ENCODE results near the gene THSD4. TPM values are rescaled to one million over a fixed set of nuclear protein-coding genes. Genes with fewer than 3 reads are reported as not detected.

The THSD4 gene
- total and polyA plus RNA-seq, 9 of the 15 experiments (the other 6 are each of a cell fraction or from before 2014, with no cell fraction given), result 0.04 TPM; not detected in 5

DNA sequence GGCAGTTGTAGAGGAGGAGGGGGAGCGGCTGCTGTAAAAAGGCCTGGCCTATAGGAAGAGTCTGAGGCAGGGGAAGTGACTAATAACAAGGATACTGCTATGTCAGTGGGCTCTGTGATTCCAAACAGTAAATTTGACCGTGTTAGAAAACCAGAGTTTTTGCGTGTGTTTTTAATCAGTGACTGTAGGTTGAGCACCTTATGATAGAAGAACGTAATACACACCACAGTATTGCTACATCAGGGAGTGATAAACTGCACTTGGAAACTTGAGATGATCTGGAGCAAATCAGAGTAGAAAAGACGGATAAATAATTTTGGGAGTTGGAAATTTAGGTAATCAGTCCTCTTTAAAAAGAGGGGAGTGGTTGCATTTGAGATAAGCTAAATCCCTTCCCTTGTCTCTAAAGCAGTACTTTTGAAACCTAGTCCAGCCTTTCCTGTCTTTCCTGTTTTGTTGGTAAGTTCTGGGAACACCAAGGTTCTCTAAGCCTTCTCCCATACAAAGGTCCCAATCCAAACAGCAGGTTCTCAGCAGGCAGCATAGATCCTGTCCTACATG, 564.6 kb downstream of the THSD4 start:
- H2AFZ ChIP-seq (ENCODE audit: low read depth, low read length), result no peak overlapping the region
- in situ Hi-C loops (cut with MboI), result no loop called here
- no peak for FAIRE-seq

DNA sequence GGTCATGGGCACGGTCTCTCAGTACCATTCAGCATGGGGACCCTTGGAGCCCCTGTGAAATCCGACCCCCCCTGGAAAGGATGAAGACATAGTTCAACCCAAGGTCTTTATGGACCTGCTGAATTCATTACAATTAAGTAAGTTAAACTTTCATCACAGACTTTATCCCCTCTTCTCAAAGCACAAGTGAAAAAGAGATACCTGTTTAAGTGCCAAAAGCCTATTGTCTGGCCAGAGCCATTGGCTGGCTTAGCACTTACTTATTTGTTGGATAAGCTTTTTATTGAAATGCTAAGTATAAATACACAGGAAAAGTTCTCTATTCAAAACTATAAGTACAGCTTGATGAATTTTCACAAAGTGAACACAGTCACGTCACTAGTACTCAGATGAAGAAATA, 566.7 kb downstream of the THSD4 start:
- CTCF ChIA-PET (ENCODE audit: low intra/inter-chr PET ratio), result no interaction called here
- TF ChIP-seq DACH1 (IDR thresholded peaks at IDR 0.05; ENCODE audit: partially characterized antibody) (no peak), ZNF24 (IDR thresholded peaks at IDR 0.05) (no peak), NR2F6 (CRISPR knock-in tag; IDR thresholded peaks at IDR 0.05) (no peak), TCF3 (CRISPR knock-in tag; IDR thresholded peaks at IDR 0.05) (no peak), FOXA3 (CRISPR knock-in tag; conservative IDR thresholded peaks at IDR 0.05 in 1 of 2, IDR thresholded peaks at IDR 0.05 in 1 of 2) (no peak), SMARCA5 (IDR thresholded peaks at IDR 0.05) (no peak), ELF1 (tag; IDR thresholded peaks at IDR 0.05) (no peak), ZBTB1 (CRISPR knock-in tag; IDR thresholded peaks at IDR 0.05; ENCODE audit: borderline replicate concordance, low read depth) (no peak)
- TF ChIP-seq, protein P1, sequence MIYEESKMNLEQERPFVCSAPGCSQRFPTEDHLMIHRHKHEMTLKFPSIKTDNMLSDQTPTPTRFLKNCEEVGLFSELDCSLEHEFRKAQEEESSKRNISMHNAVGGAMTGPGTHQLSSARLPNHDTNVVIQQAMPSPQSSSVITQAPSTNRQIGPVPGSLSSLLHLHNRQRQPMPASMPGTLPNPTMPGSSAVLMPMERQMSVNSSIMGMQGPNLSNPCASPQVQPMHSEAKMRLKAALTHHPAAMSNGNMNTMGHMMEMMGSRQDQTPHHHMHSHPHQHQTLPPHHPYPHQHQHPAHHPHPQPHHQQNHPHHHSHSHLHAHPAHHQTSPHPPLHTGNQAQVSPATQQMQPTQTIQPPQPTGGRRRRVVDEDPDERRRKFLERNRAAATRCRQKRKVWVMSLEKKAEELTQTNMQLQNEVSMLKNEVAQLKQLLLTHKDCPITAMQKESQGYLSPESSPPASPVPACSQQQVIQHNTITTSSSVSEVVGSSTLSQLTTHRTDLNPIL (CRISPR knock-in tag; IDR thresholded peaks at IDR 0.05), result no peak
- TF ChIP-seq, protein P2, sequence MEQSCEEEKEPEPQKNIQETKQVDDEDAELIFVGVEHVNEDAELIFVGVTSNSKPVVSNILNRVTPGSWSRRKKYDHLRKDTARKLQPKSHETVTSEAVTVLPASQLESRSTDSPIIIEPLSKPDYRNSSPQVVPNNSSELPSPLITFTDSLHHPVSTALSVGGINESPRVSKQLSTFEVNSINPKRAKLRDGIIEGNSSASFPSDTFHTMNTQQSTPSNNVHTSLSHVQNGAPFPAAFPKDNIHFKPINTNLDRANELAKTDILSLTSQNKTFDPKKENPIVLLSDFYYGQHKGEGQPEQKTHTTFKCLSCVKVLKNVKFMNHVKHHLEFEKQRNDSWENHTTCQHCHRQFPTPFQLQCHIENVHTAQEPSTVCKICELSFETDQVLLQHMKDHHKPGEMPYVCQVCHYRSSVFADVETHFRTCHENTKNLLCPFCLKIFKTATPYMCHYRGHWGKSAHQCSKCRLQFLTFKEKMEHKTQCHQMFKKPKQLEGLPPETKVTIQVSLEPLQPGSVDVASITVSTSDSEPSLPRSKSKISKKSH (CRISPR knock-in tag; IDR thresholded peaks at IDR 0.05), result no peak

More for the DNA sequence above, 564.6 kb downstream of the THSD4 start:
- no peak for TF ChIP-seq ZEB2 (IDR thresholded peaks at IDR 0.05)
- TF ChIP-seq NCOA6 (IDR thresholded peaks at IDR 0.05), result no peak
- no peak for TF ChIP-seq KAT2B (IDR thresholded peaks at IDR 0.05; ENCODE audit: low read depth, low read length)
- no peak for TF ChIP-seq CBX1 (IDR thresholded peaks at IDR 0.05; ENCODE audit: low read depth)
- TF ChIP-seq ZNF232 (CRISPR knock-in tag; IDR thresholded peaks at IDR 0.05), result no peak
- H3K4me3 ChIP-seq, result no peak overlapping the region
- H3K27me3 ChIP-seq (ENCODE audit: control insufficient read depth in 2 of 2, insufficient read depth in 2 of 2, low read length in 2 of 2), result 0 out of 5 replicates have a peak, but pooled peaks cover 0 to 6% of the 10 kb centered on the region in 2 experiments
- H3K9me3 ChIP-seq (replicated peaks; ENCODE audit: control insufficient read depth, insufficient read depth, low read depth, low read length), result no peaks in the 10 kb centered on the region
- 0% methylated on average over 5 of the region's 5 CpGs for WGBS (ENCODE audit: insufficient coverage, low coverage, missing lambda C conversion rate)
- H4K20me1 ChIP-seq (replicated peaks; ENCODE audit: control insufficient read depth, insufficient read depth, low read length), result no peaks in the 10 kb centered on the region
- ChIA-PET POLR2A (no interaction called here), CTCF (ENCODE audit: low intra/inter-chr PET ratio) (no interaction called here)
- no peak for DNase-seq (ENCODE audit: extremely low read depth in 1 of 4, low spot score in 3 of 4)
- no peaks in the 10 kb centered on the region for H3K79me2 ChIP-seq (ENCODE audit: control insufficient read depth, insufficient read depth, low read length)
- H3K36me3 ChIP-seq (ENCODE audit: control insufficient read depth, insufficient read depth, low read length), result no peaks in the 10 kb centered on the region
- BruUV-seq (replicated peaks), result no TSS peak
- no peak for ATAC-seq
- H3K27ac ChIP-seq (ENCODE audit: extremely low read depth, low read depth, low read length), result no peak overlapping the region
- intact Hi-C loops (cut with micrococcal nuclease), result no loop called here
- no peak overlapping the region for H3K9ac ChIP-seq (ENCODE audit: insufficient read depth in 1 of 2, low read depth in 2 of 2, low read length in 2 of 2)
- no peak overlapping the region for H3K4me2 ChIP-seq (ENCODE audit: insufficient read depth, low read length)
- no peaks in the 10 kb centered on the region for H3K9me1 ChIP-seq (ENCODE audit: control insufficient read depth, insufficient read depth, low read length)
- H3K4me1 ChIP-seq (replicated peaks in 1 of 2; ENCODE audit: control insufficient read depth in 2 of 2, insufficient read depth in 2 of 2, low read length in 2 of 2), result no peaks in the 10 kb centered on the region; a peak in 1 of 5 replicates

More for the DNA sequence above, 566.7 kb downstream of the THSD4 start:
- Histone ChIP-seq H2AFZ (ENCODE audit: low read depth, low read length) (no peak overlapping the region), H3K4me2 (ENCODE audit: insufficient read depth, low read length) (no peak overlapping the region), H3K9ac (ENCODE audit: insufficient read depth in 1 of 2, low read depth in 2 of 2, low read length in 2 of 2) (no peak overlapping the region), H3K9me1 (ENCODE audit: control insufficient read depth, insufficient read depth, low read length) (no peaks in the 10 kb centered on the region), H4K20me1 (replicated peaks; ENCODE audit: control insufficient read depth, insufficient read depth, low read length) (no peaks in the 10 kb centered on the region), H3K4me3 (no peak overlapping the region), H3K4me1 (replicated peaks in 1 of 2; ENCODE audit: control insufficient read depth in 2 of 2, insufficient read depth in 2 of 2, low read length in 2 of 2) (no peaks in the 10 kb centered on the region; a peak in 1 of 5 replicates), H3K36me3 (ENCODE audit: control insufficient read depth, insufficient read depth, low read length) (no peaks in the 10 kb centered on the region), H3K27me3 (ENCODE audit: control insufficient read depth in 2 of 2, insufficient read depth in 2 of 2, low read length in 2 of 2) (no peaks in the 10 kb centered on the region), H3K27ac (ENCODE audit: extremely low read depth, low read depth, low read length) (no peak overlapping the region), H3K9me3 (replicated peaks; ENCODE audit: control insufficient read depth, insufficient read depth, low read depth, low read length) (no peaks in the 10 kb centered on the region), H3K79me2 (ENCODE audit: control insufficient read depth, insufficient read depth, low read length) (no peaks in the 10 kb centered on the region)
- no peak for ATAC-seq
- no peak for FAIRE-seq
- 0% methylated on average over 3 of the region's 3 CpGs for WGBS (ENCODE audit: insufficient coverage, low coverage, missing lambda C conversion rate)
- no peak for DNase-seq (ENCODE audit: extremely low read depth in 1 of 4, low spot score in 3 of 4)
- BruUV-seq (replicated peaks), result no TSS peak
- POLR2A ChIA-PET, result no interaction called here
- in situ Hi-C loops (cut with MboI) (no loop called here), intact Hi-C loops (cut with micrococcal nuclease) (no loop called here)
